Middle frontal gyrus (tissue), 1 donor: Measurements from ENCODE around the gene OR2AP1.
A peak's percentile ranks its signal among the peaks of the same experiment; 100 is the strongest.
"Not testable (repeated sequence)": the region's sequence is repeated elsewhere in the genome, so short reads cannot be mapped to it uniquely, and the experiment has no call there.

ENCODE experiments used
- DNase-seq: peaks from one replicate; pipeline ENCODE4 v3.0.0-alpha.2; 2015; ENCODE audit warnings: low spot score; ENCODE audit errors: extremely low spot score

Gene OR2AP1

GRCh38 chr12:55572168-55572567 lies at the start of gene OR2AP1:
Gene OR2AP1 (plus strand): TSS chr12:55572468. CDS start chr12:55574415, 1,947 bp downstream.
- DNase-seq: no peak

DNA sequence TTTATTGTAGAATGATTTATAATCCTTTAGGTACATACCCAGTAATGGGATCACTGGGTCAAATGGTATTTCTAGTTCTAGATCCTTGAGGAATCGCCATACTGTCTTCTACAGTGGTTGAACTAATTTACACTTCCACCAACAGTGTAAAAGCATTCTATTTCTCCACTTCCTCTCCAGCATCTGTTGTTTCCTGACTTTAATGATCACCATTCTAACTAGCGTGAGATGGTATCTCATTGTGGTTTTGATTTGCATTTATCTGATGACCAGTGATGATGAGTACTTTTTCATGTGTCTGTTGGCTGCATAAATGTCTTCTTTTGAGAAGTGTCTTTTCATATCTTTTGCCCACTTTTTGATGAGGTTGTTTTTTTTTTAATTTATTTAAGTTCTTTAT lies 24.0 kb upstream of the OR2AP1 start:
- DNase-seq: not testable (repeated sequence)

DNA sequence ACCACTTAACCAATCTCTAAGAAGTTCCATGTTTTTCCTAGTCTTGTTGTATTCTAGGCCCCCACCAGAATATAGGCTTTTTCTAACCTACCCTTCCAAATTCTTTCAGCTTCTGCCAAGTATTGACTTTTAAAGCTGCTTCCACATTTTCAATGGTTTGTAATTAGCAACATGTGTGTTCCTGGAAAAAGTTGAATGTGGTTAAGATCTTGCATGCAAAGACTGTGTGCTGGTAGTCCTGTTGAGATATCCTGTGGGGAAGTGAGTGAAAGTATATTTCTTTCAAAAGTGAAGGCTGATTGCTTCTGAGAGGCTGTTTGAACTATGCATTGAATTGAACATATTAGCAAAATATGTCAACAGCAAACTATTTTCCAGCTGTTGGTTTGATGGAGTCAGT lies 23.5 kb upstream of the OR2AP1 start:
- no peak for DNase-seq

GRCh38 chr12:55549302-55549701 lies 23.0 kb upstream of the OR2AP1 start, which contains the start of gene OR6C4:
Gene OR6C4 (plus strand): TSS chr12:55549602. CDS start chr12:55551227, 1,625 bp downstream.
- no peak for DNase-seq

DNA sequence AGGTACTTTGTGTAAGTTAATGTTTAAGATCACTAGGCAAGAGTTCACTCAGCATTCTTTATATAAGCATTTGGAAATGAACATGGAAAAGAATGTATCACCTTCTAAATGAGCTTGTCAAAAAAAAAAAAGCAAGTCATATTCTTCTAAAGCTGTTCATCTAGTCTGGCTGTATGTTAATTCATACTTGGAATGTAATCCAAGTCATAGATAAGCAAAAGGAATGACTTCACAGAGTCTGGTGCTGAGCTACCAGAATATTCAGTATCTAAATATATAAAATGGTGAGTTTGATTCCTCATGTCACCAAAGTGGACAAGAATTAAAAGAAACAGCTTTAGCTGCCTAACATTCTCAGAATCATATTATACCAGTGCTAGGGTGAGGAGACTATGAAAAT lies 18.0 kb upstream of the OR2AP1 start:
- no peak for DNase-seq

DNA sequence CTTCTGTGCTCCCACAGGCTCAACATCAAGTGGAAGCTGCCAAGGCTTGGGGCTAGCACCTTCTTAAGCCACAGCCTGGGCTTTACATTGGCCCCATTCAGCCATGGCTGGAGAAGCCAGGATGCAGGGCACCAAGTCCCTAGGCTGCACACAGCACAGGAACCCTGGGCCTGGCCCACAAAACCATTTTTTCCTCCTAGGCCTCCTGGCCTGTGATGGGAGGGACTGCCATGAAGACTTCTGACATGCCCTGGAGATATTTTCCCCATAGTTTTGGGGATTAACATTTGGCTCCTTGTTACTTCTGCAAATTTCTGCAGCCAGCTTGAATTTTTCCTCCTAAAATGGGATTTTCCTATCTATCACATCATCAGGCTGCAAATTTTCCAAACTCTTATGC lies 2.2 kb upstream of the OR2AP1 start:
- DNase-seq: not testable (repeated sequence)

DNA sequence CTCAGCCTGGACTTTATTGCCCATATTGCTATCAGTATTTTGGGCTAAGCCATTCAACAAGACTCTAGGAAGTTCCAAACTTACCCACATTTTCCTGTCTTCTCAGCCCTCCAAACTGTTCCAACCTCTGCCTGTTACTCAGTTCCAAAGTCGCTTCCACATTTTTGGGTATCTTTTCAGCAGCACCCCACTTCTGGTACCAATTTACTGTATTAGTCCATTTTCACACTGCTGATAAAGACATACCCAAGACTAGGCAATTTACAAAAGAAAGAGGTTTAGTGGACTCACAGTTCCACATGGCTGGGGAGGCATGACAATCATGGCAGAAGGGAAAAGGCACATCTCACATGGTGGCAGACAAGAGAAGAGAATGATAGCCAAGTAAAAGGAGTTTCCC lies 1.6 kb upstream of the OR2AP1 start:
- not testable (repeated sequence) for DNase-seq

DNA sequence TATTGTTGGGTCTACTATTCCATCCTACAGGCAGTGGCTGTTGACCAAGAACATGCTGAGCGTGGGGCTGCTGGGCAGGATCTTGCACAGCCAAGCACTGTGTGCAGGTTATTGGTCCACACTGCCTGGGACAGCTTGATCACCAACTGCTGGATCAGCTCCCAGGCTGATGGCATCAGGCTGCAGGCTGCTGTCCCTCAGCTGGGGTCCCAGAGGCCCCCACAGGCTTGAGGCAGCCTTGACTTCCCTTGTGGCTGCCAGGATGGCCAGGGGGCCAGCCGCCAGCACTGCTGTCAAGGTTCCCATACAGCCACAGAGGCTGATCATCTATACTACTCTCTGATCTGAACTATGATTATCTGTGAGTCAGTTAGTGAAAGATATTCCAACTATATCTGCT lies 9.8 kb downstream of the OR2AP1 start:
- DNase-seq: no peak

GRCh38 chr12:55585817-55586216 lies 13.5 kb downstream of the OR2AP1 start:
- no peak for DNase-seq

GRCh38 chr12:55590152-55590551 lies 17.9 kb downstream of the OR2AP1 start:
- DNase-seq: not testable (repeated sequence)

GRCh38 chr12:55607821-55608594 lies 35.7 kb downstream of the OR2AP1 start:
- DNase-seq: no peak

- DNase-seq: no peak
Measured at GRCh38 chr12:55610598-55610997, 38.3 kb downstream of the OR2AP1 start.

GRCh38 chr12:55612646-55613045 lies 40.4 kb downstream of the OR2AP1 start:
- DNase-seq: no peak

DNA sequence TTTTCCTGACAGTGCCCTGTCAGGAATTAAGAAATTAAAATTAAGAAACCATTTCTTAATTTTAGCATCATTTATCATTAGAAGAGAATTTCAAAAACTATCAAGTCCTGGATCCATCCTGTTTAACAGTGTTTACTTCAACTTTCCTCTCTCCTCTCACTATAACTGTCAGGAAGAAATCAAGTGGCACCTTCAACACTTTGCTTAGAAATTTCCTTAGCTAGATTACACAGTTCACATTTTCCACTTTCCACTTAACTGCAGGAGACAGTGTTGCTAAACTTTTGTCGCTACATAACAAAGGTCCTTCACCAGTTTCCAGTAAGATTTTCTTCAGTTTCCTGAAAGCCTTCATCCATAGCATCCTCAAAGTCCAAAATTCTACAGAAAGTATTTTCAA lies 42.5 kb downstream of the OR2AP1 start:
- no peak for DNase-seq

DNA sequence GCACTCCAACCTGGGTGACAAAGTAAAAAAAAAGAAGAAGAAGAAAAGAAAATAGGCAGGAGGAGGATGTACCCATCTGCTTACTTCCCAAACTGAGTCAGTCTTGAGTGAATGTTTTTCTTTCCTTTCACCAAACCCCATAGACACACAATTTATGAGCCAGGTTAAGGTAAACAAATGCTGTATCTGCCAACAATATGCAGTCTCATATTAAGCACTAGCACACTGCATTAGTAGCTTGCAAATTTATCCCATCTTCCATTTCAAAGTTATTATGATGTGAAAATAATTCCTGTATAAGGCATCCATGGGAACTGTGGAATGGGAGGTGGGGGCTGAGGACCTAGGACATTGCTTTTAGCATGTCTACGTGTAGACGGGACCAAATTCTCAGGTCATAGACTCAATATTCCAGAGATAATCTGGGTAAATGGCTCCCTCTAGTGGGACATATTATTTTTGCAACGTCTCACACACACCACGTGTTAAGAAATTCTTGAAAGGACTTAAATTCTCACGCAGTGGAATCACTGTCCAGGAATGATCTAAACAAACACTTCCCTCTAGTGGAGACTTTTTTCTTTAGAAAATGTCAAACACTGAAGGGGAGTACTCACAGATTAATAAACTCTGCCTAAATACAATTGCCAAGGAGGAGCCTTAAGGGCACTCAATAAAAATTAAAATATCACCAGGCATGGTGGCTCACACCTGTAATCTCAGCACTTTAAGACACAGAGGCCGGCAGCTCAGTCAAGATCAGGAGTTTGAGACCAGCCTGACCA lies 47.3 kb downstream of the OR2AP1 start:
- DNase-seq: peak; percentile 66

- DNase-seq: no peak
Measured at GRCh38 chr12:55624056-55624455, 51.8 kb downstream of the OR2AP1 start.
